H1 (cell line): Measurements from ENCODE around the gene SLC22A2. TPM values are rescaled to one million over a fixed set of nuclear protein-coding genes. Genes with fewer than 3 reads are reported as not detected.

Experiments used
- CTCF ChIA-PET: fragments of 300-600 bp; sonication (Branson Sonifier 250); formaldehyde crosslinking; loops from one replicate; lab custom pipeline; 2021; ENCODE audit not compliant: partially characterized antibody; lab: Charles Lee
- POLR2A ChIA-PET: fragments of 300-600 bp; sonication (Branson Sonifier 250); formaldehyde crosslinking; loops from one replicate; lab custom pipeline; 2021; ENCODE audit warnings: inconsistent platforms; ENCODE audit not compliant: partially characterized antibody; lab: Charles Lee
- DNase-seq, 2 experiments: peaks; one replicate each; pipeline versions ENCODE4 v3.0.0 to v3.0.0-alpha.2; 2010 to 2022; ENCODE audit warnings: low spot score in 2 of 2, low read depth in 1 of 2, mixed read lengths in 1 of 2
- FAIRE-seq: peaks from 2 replicates; lab custom pipeline; 2011; peaks lifted over from hg19 to GRCh38; lab: Jason Lieb, UNC
- H2AFZ ChIP-seq: 2 replicates; pipeline ENCODE4 v1.8.1; 2012; ENCODE audit warnings: low read length, inconsistent platforms
- H2AK5ac ChIP-seq: 2 replicates; pipeline ENCODE4 v1.6.1; 2013; ENCODE audit warnings: low read depth, low read length
- H2BK120ac ChIP-seq: replicated peaks from 2 replicates; pipeline ENCODE3; 2013; ENCODE audit warnings: low read depth, low read length, inconsistent platforms
- H2BK12ac ChIP-seq: 2 replicates; pipeline ENCODE4 v1.6.1; 2013; ENCODE audit warnings: low read depth, low read length
- H2BK15ac ChIP-seq: 2 replicates; pipeline ENCODE4 v1.6.1; 2013; ENCODE audit warnings: low read length
- H2BK20ac ChIP-seq: 2 replicates; pipeline ENCODE4 v1.6.1; 2013; ENCODE audit warnings: low read length
- H2BK5ac ChIP-seq: 2 replicates; pipeline ENCODE4 v1.6.1; 2013; ENCODE audit warnings: low read depth, low read length
- H3K14ac ChIP-seq: 2 replicates; pipeline ENCODE4 v1.6.1; 2013; ENCODE audit warnings: inconsistent platforms; ENCODE audit not compliant: insufficient read length
- H3K18ac ChIP-seq: 2 replicates; pipeline ENCODE4 v1.6.1; 2013; ENCODE audit warnings: low read length; ENCODE audit errors: extremely low read depth
- H3K23ac ChIP-seq: 2 replicates; pipeline ENCODE4 v1.6.1; 2013; ENCODE audit warnings: inconsistent platforms; ENCODE audit not compliant: insufficient read length
- H3K23me2 ChIP-seq: 2 replicates; pipeline ENCODE4 v1.6.1; 2013; ENCODE audit warnings: low read depth, low read length
- H3K27ac ChIP-seq: 2 replicates; pipeline ENCODE4 v1.6.1; 2011; ENCODE audit warnings: low read depth, low read length, inconsistent platforms
- H3K27me3 ChIP-seq, 4 experiments: replicated peaks in 1 of 4; 1 replicate in 1 of 4; 2 replicates in 3 of 4; pipeline versions ENCODE4 v1.6.1 to v1.8.1; 2011 to 2013; ENCODE audit warnings: low read length in 3 of 4, mild to moderate bottlenecking in 3 of 4, inconsistent platforms in 2 of 4, mixed read lengths in 2 of 4, moderate library complexity in 1 of 4; ENCODE audit not compliant: control insufficient read depth in 3 of 4, insufficient read depth in 3 of 4; ENCODE audit errors: extremely low read depth in 1 of 4
- H3K36me3 ChIP-seq, 4 experiments: 2 replicates each; pipeline versions ENCODE4 v1.6.1 to v1.8.1; 2011 to 2013; ENCODE audit warnings: mild to moderate bottlenecking in 4 of 4, low read length in 3 of 4, moderate library complexity in 2 of 4, control low read depth in 1 of 4, inconsistent platforms in 1 of 4; ENCODE audit not compliant: insufficient read depth in 4 of 4, control insufficient read depth in 2 of 4
- H3K4ac ChIP-seq: replicated peaks from 2 replicates; pipeline ENCODE3; 2013; ENCODE audit warnings: low read length, low read depth, mixed read lengths, inconsistent platforms; ENCODE audit not compliant: insufficient read length
- H3K4me1 ChIP-seq, 4 experiments: replicated peaks in 1 of 4; 1 replicate in 1 of 4; 2 replicates in 3 of 4; pipeline versions ENCODE4 v1.6.1 to v1.8.1; 2011 to 2013; ENCODE audit warnings: low read length in 3 of 4, inconsistent platforms in 2 of 4, mixed read lengths in 1 of 4; ENCODE audit not compliant: insufficient read depth in 4 of 4, control insufficient read depth in 3 of 4
- H3K4me2 ChIP-seq, 2 experiments: 2 replicates each; pipeline versions ENCODE4 v1.6.1 to v1.8.1; 2011 to 2013; ENCODE audit warnings: low read depth in 2 of 2, low read length in 2 of 2, control low read depth in 1 of 2, inconsistent platforms in 1 of 2, mild to moderate bottlenecking in 1 of 2; ENCODE audit not compliant: insufficient read depth in 1 of 2
- H3K4me3 ChIP-seq, 4 experiments: fragments of 200-600, 300-600 bp in 1 of 4; sonication (generic), shearing (Covaris generic), sonication (Bioruptor Twin) in 1 of 4; 2 replicates each; pipeline versions ENCODE4 v1.5.1 to v1.8.1; 2011 to 2016; ENCODE audit warnings: low read length in 4 of 4, low read depth in 3 of 4, control low read depth in 2 of 4, inconsistent platforms in 2 of 4, mild to moderate bottlenecking in 2 of 4, mixed read lengths in 1 of 4, moderate library complexity in 1 of 4; ENCODE audit not compliant: insufficient read depth in 2 of 4; ENCODE audit errors: extremely low read depth in 1 of 4
- H3K56ac ChIP-seq: replicated peaks from 2 replicates; pipeline ENCODE3; 2013; ENCODE audit warnings: low read depth, mild to moderate bottlenecking, mixed read lengths, low read length, inconsistent platforms; ENCODE audit not compliant: insufficient read length
- H3K79me1 ChIP-seq: 2 replicates; pipeline ENCODE4 v1.6.1; 2013; ENCODE audit warnings: low read depth, low read length, control low read depth
- H3K79me2 ChIP-seq, 2 experiments: 2 replicates each; pipeline versions ENCODE4 v1.6.1 to v1.8.1; 2012 to 2013; ENCODE audit warnings: low read length in 2 of 2, mild to moderate bottlenecking in 2 of 2, inconsistent platforms in 1 of 2; ENCODE audit not compliant: insufficient read depth in 2 of 2, control insufficient read depth in 1 of 2
- H3K9ac ChIP-seq, 4 experiments: replicated peaks in 1 of 4; 1 replicate in 1 of 4; 2 replicates in 3 of 4; pipeline versions ENCODE4 v1.6.1 to v1.8.1; 2011 to 2013; ENCODE audit warnings: low read depth in 3 of 4, low read length in 3 of 4, control low read depth in 2 of 4, mild to moderate bottlenecking in 2 of 4, moderate library complexity in 2 of 4, inconsistent platforms in 1 of 4; ENCODE audit errors: extremely low read depth in 1 of 4
- H3K9me3 ChIP-seq, 2 experiments: 2 replicates each; pipeline versions ENCODE4 v1.6.1 to v1.8.1; 2012 to 2013; ENCODE audit warnings: mild to moderate bottlenecking in 2 of 2, moderate library complexity in 2 of 2, control low read depth in 1 of 2, inconsistent platforms in 1 of 2, low read depth in 1 of 2, low read length in 1 of 2, mixed read lengths in 1 of 2; ENCODE audit not compliant: insufficient read depth in 2 of 2
- H4K20me1 ChIP-seq, 2 experiments: replicated peaks in 1 of 2; 2 replicates each; pipeline versions ENCODE3 to v1.8.1; 2011 to 2013; ENCODE audit warnings: inconsistent platforms in 2 of 2, low read length in 2 of 2, mild to moderate bottlenecking in 1 of 2; ENCODE audit not compliant: insufficient read depth in 2 of 2, control insufficient read depth in 1 of 2
- H4K5ac ChIP-seq: 2 replicates; pipeline ENCODE4 v1.6.1; 2013; ENCODE audit warnings: low read length, low read depth, mixed read lengths, inconsistent platforms; ENCODE audit not compliant: insufficient read length
- H4K8ac ChIP-seq: 2 replicates; pipeline ENCODE4 v1.8.0; 2013; ENCODE audit warnings: mild to moderate bottlenecking, moderate library complexity, low read length, inconsistent platforms; ENCODE audit not compliant: insufficient read depth; ENCODE audit errors: extremely low read depth
- H4K91ac ChIP-seq: replicated peaks from 2 replicates; pipeline ENCODE3; 2013; ENCODE audit warnings: low read length, mixed read lengths, inconsistent platforms; ENCODE audit not compliant: insufficient read length
- RFX5 ChIP-seq: IDR thresholded peaks from 2 replicates; pipeline ENCODE4 v1.6.1; 2011; ENCODE audit warnings: low read depth, low read length, improper control_type of control experiment, borderline replicate concordance
- SP1 ChIP-seq: IDR thresholded peaks from 2 replicates; pipeline ENCODE4 v1.6.1; 2011; ENCODE audit warnings: low read depth, low read length
- WGBS, 2 experiments: shearing (Covaris generic) in 1 of 2; methylation state at CpG; one replicate each; pipeline versions ENCODE4 v1.1.6 to v1.1.7; 2013 to 2015; ENCODE audit warnings: low lambda C conversion rate in 2 of 2, mixed read lengths in 2 of 2, inconsistent platforms in 1 of 2, low coverage in 1 of 2, missing lambda C conversion rate in 1 of 2; ENCODE audit not compliant: insufficient replicate concordance in 2 of 2, insufficient coverage in 1 of 2, insufficient read length in 1 of 2; ENCODE audit errors: extremely low coverage in 1 of 2, missing lambda C conversion rate in 1 of 2; 5-methylcytosine and 5-hydroxymethylcytosine counted together
- polyA plus RNA-seq, 7 experiments: library from polyadenylated mRNA; depleted of rRNA in 3 of 7; stranded (reverse) in 5 of 7; unstranded in 2 of 7; fragments of >200 nt in 5 of 7; fragments of 200-250 nt in 2 of 7; gene quantifications; 1 replicate in 5 of 7; 2 replicates in 1 of 7; 4 replicates in 1 of 7; pipeline versions ENCODE4 v1.2.1 to v1.2.3, GENCODE V29; 2011 to 2013; ENCODE audit warnings: missing spikeins in 2 of 7, mixed read lengths in 2 of 7
- total RNA-seq: library from RNA; stranded (reverse); fragmentation: NEBNext Ultra II Directional; extraction: Animal tissue kit (Norgen Biotek cat#: 25700); gene quantifications from 2 replicates; pipeline ENCODE4 v1.2.1, GENCODE V29; 2021

Gene SLC22A2
- total and polyA plus RNA-seq, 2 of the 8 experiments (the other 6 are each of a cell fraction or from before 2014, with no cell fraction given), result 0.23 to 1.4 TPM

GRCh38 chr6:160264061-160264612 is 5.5 kb upstream of the SLC22A2 start:
- Histone ChIP-seq H3K14ac (no peak overlapping the region), H3K36me3 (no peaks in the 10 kb centered on the region), H4K8ac (no peak overlapping the region), H3K18ac (no peak overlapping the region), H2BK5ac (no peak overlapping the region), H3K27ac (no peak overlapping the region), H2BK20ac (no peak overlapping the region), H2AK5ac (no peak overlapping the region), H3K23ac (no peak overlapping the region), H2BK120ac (no peak overlapping the region), H2BK12ac (no peak overlapping the region), H3K4me2 (no peak overlapping the region), H3K4me1 (peaks cover 0 to 13% (median 8%) of the 10 kb centered on the region in 4 experiments; a peak in 4 of 7 replicates), H3K79me2 (no peaks in the 10 kb centered on the region), H2AFZ (no peak overlapping the region), H2BK15ac (no peak overlapping the region), H3K79me1 (no peaks in the 10 kb centered on the region), H3K23me2 (no peaks in the 10 kb centered on the region), H3K9ac (no peak overlapping the region), H4K20me1 (no peaks in the 10 kb centered on the region), H3K56ac (no peak overlapping the region), H4K5ac (no peak overlapping the region), H3K27me3 (no peaks in the 10 kb centered on the region), H3K4me3 (no peak overlapping the region), H3K9me3 (no peaks in the 10 kb centered on the region), H4K91ac (no peak overlapping the region), H3K4ac (no peak overlapping the region)
- POLR2A ChIA-PET, result no interaction called here
- CTCF ChIA-PET, result interaction anchor here (1.0 to 4.7 kb wide), 4 partner anchors 9 to 191 kb away, joined by 3 to 26 read pairs (median 6); no protein-coding TSS in a partner anchor
- FAIRE-seq (no peak), DNase-seq (no peak)
- 94% methylated on average over 7 of the region's 7 CpGs; no CpG with 5 or more reads in 1 of the 2 experiments for WGBS, 2 experiments
- TF ChIP-seq SP1 (no peak), RFX5 (no peak)
